Colonic mucosa (tissue), 4 donors: ENCODE measurements around the gene TRIM69. TPM values are rescaled to one million over a fixed set of nuclear protein-coding genes. Genes with fewer than 3 reads are reported as not detected.

ENCODE experiments used
- DNase-seq: peaks from one replicate; pipeline ENCODE4 v3.0.0-alpha.2; 2020
- H3K27ac ChIP-seq: fragments of 200-600 bp; one replicate; pipeline ENCODE4 v1.8.0; 2021
- H3K27me3 ChIP-seq: fragments of 200-600 bp; one replicate; pipeline ENCODE4 v1.8.0; 2021
- H3K36me3 ChIP-seq: fragments of 200-600 bp; one replicate; pipeline ENCODE4 v1.8.0; 2021
- H3K4me1 ChIP-seq: fragments of 200-600 bp; one replicate; pipeline ENCODE4 v1.8.0; 2021; ENCODE audit warnings: mild to moderate bottlenecking
- H3K4me3 ChIP-seq: fragments of 200-600 bp; one replicate; pipeline ENCODE4 v1.8.0; 2021
- H3K9ac ChIP-seq, 2 donors: one replicate each; pipeline ENCODE4 v1.7.0; 2013; ENCODE audit warnings: control low read depth in 2 of 2, low read depth in 2 of 2, low read length in 2 of 2
- H3K9me3 ChIP-seq: fragments of 200-600 bp; one replicate; pipeline ENCODE4 v1.8.0; 2021
- intact Hi-C: fragments of 100-400 bp; cut with DNase I; formaldehyde crosslinking; loops from one replicate; pipeline ENCODE4 v1.14.1; 2022
- total RNA-seq, 2 donors: library from RNA; stranded (reverse); fragmentation: NEBNext Ultra II Directional in 1 of 2; extraction: Animal tissue kit (Norgen Biotek cat#: 25700) in 1 of 2; gene quantifications; one replicate each; pipeline ENCODE4 v1.2.1, GENCODE V29; 2021
- TF ChIP-seq, protein P1 (sequence below): fragments of 200-600 bp; IDR thresholded peaks from one replicate; pipeline ENCODE4 v1.8.0; 2022; ENCODE audit warnings: antibody characterized with exemption, mild to moderate bottlenecking
- donor health status: healthy.
- donor health status: DM: no; HTN: no; CAD: no.
- donor health status: DM: no; HTN: no; CAD: no.

TRIM69 gene
- total RNA-seq, 2 donors from 2014 or later = 17.1 to 23.3 TPM

DNA sequence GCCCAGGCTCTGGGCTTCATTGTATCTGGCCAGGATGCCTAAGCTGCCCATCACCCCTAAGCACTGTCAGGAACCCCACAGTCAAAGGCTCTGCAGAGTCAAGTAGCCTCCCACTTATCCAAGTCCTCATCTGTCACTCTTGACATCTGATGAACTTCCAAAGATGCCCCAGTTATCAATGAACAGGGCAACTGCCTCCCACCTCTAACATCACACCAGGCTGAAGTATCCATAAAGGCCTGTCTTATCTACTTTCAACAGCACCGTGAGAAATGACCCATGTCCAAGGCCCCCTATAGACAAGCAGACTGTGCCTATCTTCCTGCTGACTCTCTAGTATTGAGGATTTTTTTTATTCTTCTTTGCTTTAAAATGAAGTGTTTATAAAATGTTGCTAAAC, 56.4 kb downstream of the TRIM69 start:
- Histone ChIP-seq H3K4me1 (no peaks in the 10 kb centered on the region), H3K4me3 (no peak overlapping the region), H3K9me3 (no peaks in the 10 kb centered on the region), H3K27me3 (no peaks in the 10 kb centered on the region), H3K27ac (no peak overlapping the region), H3K9ac (no peak overlapping the region), H3K36me3 (no peaks in the 10 kb centered on the region)
- TF ChIP-seq, protein P1, sequence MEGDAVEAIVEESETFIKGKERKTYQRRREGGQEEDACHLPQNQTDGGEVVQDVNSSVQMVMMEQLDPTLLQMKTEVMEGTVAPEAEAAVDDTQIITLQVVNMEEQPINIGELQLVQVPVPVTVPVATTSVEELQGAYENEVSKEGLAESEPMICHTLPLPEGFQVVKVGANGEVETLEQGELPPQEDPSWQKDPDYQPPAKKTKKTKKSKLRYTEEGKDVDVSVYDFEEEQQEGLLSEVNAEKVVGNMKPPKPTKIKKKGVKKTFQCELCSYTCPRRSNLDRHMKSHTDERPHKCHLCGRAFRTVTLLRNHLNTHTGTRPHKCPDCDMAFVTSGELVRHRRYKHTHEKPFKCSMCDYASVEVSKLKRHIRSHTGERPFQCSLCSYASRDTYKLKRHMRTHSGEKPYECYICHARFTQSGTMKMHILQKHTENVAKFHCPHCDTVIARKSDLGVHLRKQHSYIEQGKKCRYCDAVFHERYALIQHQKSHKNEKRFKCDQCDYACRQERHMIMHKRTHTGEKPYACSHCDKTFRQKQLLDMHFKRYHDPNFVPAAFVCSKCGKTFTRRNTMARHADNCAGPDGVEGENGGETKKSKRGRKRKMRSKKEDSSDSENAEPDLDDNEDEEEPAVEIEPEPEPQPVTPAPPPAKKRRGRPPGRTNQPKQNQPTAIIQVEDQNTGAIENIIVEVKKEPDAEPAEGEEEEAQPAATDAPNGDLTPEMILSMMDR = no peak
- no peak for DNase-seq
- intact Hi-C loops = no loop called here

DNA sequence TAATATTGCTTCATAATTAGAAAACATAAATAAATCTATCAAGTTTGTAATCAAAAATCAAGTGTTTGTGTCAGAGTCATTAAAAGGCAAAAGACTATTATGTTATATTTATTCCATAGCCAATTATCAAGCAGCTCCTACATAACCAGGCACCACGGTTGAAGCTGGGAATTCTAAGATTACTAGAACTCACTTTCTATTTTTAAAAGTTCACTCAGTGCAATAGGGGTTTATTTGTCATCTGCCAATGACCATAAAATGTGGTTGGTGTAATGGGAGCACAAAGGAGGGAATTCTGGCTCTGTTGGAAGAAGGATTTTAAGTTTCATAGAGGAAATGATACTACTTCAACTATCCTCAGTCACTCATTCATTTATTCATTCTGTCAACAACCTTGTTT, 57.7 kb downstream of the TRIM69 start:
- intact Hi-C loops = no loop called here
- Histone ChIP-seq H3K9ac (no peak overlapping the region), H3K27ac (no peak overlapping the region), H3K4me3 (no peak overlapping the region), H3K9me3 (no peaks in the 10 kb centered on the region), H3K4me1 (no peaks in the 10 kb centered on the region), H3K27me3 (no peaks in the 10 kb centered on the region), H3K36me3 (no peaks in the 10 kb centered on the region)
- TF ChIP-seq, protein P1 = no peak
- DNase-seq = no peak

DNA sequence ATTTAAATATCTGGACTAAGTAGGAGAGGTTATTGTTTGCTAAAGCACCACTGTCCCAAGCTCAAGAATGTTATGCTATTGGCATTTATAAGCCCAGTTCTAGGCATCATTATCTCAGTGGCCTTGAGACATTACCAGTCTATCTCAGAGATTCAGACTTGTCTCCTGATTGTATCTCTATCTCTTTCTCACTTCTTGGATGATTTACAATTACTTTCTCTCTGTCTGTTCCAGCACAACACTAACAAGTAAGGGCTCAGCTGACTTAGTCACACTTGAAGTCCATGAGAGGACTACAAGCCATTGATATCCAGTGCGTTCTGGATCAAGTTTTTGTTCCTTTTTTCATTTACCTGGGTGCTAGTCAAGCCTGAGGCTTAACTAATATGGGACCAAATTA, 60.2 kb downstream of the TRIM69 start:
- intact Hi-C loops = no loop called here
- H3K27me3 ChIP-seq = no peaks in the 10 kb centered on the region

DNA sequence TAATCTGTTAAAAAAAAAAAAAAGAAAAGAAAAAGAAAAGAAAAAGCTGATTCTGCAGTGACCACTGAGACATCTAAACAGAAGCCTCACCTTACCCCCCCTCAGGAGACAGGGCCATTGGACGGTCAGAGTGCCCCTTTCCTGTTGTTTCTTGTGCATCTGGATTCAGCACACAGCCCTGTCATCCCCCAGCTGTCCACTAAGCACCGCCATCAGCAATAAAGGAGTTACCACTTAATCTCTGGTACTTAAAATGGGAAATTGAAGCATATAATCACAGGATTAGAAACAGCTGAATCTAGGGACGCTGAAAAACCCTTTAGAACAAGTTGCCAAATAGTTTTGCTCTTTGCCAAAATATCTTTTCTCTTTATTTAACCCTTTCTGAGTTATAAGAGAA, 62.5 kb downstream of the TRIM69 start:
- no peak for DNase-seq
- no peak overlapping the region for H3K4me3 ChIP-seq
- no peak overlapping the region for H3K9ac ChIP-seq
- TF ChIP-seq, protein P1 = no peak
- no peak overlapping the region for H3K27ac ChIP-seq
- no peaks in the 10 kb centered on the region for H3K4me1 ChIP-seq
- no peaks in the 10 kb centered on the region for H3K27me3 ChIP-seq
- intact Hi-C loops = no loop called here
- no peaks in the 10 kb centered on the region for H3K36me3 ChIP-seq
- no peaks in the 10 kb centered on the region for H3K9me3 ChIP-seq

More for the DNA sequence above, 60.2 kb downstream of the TRIM69 start:
- H3K9ac ChIP-seq = no peak overlapping the region
- no peaks in the 10 kb centered on the region for H3K4me1 ChIP-seq
- TF ChIP-seq, protein P1 = no peak
- H3K9me3 ChIP-seq = no peaks in the 10 kb centered on the region
- no peaks in the 10 kb centered on the region for H3K36me3 ChIP-seq
- H3K27ac ChIP-seq = no peak overlapping the region
- H3K4me3 ChIP-seq = no peak overlapping the region
- no peak for DNase-seq

DNA sequence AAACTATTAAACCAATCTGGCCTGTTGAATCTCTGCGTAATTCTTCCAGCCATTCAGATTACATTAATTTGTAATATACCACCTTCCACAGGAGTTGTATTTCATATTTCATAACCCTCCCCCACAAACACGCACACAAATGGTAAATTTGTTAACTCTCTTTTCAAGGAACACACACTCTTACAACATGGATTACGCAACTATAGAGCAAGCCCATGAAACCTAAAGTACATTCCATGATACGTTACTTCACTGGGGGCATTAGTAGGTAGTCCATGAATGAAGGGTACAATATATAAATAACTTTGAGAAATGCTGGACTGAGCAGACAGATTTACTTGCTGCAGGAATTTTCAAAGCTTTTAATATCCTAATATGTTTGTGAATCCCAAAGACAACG, 65.0 kb downstream of the TRIM69 start:
- Histone ChIP-seq H3K4me1 (no peaks in the 10 kb centered on the region), H3K9ac (no peak overlapping the region), H3K27ac (no peak overlapping the region), H3K27me3 (no peaks in the 10 kb centered on the region), H3K4me3 (no peak overlapping the region), H3K36me3 (no peaks in the 10 kb centered on the region), H3K9me3 (no peaks in the 10 kb centered on the region)
- intact Hi-C loops = no loop called here
- TF ChIP-seq, protein P1 = no peak
- no peak for DNase-seq

DNA sequence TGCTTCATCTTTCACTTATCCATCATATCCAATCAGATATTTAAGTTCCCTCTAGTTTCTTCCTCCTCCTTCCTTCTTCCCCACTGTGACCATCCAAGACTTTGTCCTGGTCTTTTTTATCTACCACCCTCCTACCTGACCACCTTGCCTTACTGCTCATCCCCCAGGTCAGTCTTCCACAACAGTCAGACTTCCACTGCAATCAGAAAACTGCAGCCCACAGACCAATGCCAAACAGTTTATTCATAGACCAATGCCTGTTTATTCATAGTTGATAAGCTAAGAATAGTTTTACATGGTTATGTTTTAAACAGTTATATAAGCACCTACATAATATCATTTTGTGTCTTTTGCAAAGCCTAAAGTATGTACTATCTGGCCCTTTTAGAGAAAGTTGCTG, 65.5 kb downstream of the TRIM69 start:
- Histone ChIP-seq H3K4me1 (no peaks in the 10 kb centered on the region), H3K36me3 (no peaks in the 10 kb centered on the region), H3K4me3 (no peak overlapping the region), H3K27ac (no peak overlapping the region), H3K9me3 (no peaks in the 10 kb centered on the region), H3K9ac (no peak overlapping the region), H3K27me3 (no peaks in the 10 kb centered on the region)
- DNase-seq = no peak
- intact Hi-C loops = no loop called here
- TF ChIP-seq, protein P1 = no peak
